ENCODE data around the gene PRKAR2A. TPM values are rescaled to one million over a fixed set of nuclear protein-coding genes. Genes with fewer than 3 reads are reported as not detected.

PRKAR2A gene
- polyA plus RNA-seq (2011; rRNA removed) (19.6 and 20.7 TPM in 2 replicates), polyA minus RNA-seq (2011; rRNA and poly(A)+ RNA removed) (42.2 and 56.3 TPM in 2 replicates)

DNA sequence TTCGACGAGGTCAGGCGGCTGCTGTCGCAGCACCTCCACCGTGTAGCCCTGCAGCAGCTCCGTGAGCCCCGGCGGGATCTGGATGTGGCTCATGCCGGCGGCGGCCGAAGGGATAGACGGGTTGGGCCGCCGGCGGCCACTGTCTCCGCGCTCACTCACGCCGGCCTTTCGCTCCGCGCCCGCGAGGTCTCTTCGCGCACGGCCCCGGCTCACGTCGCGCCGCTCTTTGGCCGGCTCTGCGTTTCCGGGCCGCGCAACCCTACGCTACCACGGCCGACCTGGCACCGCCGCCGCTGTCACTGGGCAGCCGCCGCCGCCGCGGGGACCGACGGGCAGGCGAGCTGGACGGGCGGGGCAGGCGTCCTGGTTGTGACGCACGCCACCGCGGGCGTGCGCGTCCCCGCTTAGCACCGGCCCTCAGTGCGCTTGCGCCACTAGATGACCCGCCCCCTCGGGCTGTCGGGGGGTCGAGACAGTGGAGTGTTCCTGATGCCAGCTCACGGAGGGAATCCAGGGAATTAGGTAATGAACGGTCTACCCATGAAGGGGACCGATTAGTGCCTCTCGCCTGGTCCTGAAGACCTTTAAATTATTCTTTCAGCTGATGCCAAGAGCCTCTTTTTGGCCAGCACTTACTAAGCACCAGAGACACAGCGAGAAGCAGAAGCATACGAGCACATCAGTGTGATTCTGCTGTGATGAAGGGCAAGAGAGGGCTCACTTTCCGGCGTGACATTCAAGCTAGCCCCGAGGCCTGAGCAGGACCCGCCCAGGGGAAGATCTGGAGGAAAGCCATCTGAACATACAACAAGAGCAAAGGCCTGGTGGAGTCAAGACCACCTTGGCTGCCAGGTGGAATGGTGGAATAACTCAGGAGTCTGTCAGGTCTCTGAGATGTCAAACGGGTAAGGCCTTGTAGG is at the start of gene PRKAR2A:
PRKAR2A (minus strand) TSS at position 371 of the 920 bp plus-strand sequence; CDS start at position 93, 278 bp downstream.
- H3K27ac ChIP-seq (ENCODE audit: low read depth, low read length), result peak within 1 kb of the TSS; percentile 65
- peak; percentile 49 for DNase-seq (ENCODE audit: low read depth, low spot score)
- no peaks in the 10 kb centered on the region for H3K27me3 ChIP-seq (ENCODE audit: control insufficient read depth, insufficient read depth, low read length)
- no peaks in the 10 kb centered on the region for H3K9me3 ChIP-seq (ENCODE audit: control insufficient read depth, insufficient read depth, low read length)
- ChIA-PET POLR2A (interaction anchor here (0.5 to 1.0 kb wide), 2 partner anchors 18 to 71 kb away, joined by 3 read pairs; partner anchors contain the start of gene ARIH2), CTCF (interaction anchor here (0.6 kb wide), 2 partner anchors 12 to 183 kb away, joined by 3 read pairs; no protein-coding TSS in a partner anchor)
- H3K4me3 ChIP-seq (ENCODE audit: low read depth, low read length), result peak within 1 kb of the TSS; percentile 88
- TF ChIP-seq, protein P1, sequence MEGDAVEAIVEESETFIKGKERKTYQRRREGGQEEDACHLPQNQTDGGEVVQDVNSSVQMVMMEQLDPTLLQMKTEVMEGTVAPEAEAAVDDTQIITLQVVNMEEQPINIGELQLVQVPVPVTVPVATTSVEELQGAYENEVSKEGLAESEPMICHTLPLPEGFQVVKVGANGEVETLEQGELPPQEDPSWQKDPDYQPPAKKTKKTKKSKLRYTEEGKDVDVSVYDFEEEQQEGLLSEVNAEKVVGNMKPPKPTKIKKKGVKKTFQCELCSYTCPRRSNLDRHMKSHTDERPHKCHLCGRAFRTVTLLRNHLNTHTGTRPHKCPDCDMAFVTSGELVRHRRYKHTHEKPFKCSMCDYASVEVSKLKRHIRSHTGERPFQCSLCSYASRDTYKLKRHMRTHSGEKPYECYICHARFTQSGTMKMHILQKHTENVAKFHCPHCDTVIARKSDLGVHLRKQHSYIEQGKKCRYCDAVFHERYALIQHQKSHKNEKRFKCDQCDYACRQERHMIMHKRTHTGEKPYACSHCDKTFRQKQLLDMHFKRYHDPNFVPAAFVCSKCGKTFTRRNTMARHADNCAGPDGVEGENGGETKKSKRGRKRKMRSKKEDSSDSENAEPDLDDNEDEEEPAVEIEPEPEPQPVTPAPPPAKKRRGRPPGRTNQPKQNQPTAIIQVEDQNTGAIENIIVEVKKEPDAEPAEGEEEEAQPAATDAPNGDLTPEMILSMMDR (IDR thresholded peaks at IDR 0.05; ENCODE audit: low read depth, low read length), result no peak

DNA sequence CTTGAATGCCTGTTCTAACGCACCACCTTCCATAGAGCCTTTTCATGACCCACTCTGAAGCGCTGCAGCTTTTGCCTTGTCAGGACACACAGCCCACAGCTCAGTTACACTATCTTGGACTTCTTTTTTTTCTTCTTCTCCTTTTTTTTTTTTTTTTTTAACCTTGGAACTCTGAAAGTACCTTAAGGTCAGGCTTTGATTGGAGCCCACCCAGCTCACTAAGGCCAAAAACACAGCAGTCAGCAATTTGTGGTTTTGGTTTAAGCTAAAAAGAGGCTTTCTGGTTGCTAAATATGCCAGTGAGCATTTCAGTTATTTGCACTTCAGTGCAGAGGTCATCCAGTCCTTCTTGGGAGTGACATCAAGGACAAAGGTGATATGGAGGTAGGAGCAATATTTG is 49.3 kb upstream of the PRKAR2A start:
- Histone ChIP-seq H3K27ac (ENCODE audit: low read depth, low read length) (no peak overlapping the region), H3K4me3 (ENCODE audit: low read depth, low read length) (no peak overlapping the region), H3K27me3 (ENCODE audit: control insufficient read depth, insufficient read depth, low read length) (no peaks in the 10 kb centered on the region), H3K9me3 (ENCODE audit: control insufficient read depth, insufficient read depth, low read length) (no peaks in the 10 kb centered on the region)
- no peak for DNase-seq (ENCODE audit: low read depth, low spot score)
- ChIA-PET CTCF (interaction anchor here (0.6 to 1.8 kb wide), 2 partner anchors 42 to 157 kb away, joined by 5 to 10 read pairs; no protein-coding TSS in a partner anchor), POLR2A (no interaction called here)
- TF ChIP-seq, protein P1 (IDR thresholded peaks at IDR 0.05; ENCODE audit: low read depth, low read length), result no peak

DNA sequence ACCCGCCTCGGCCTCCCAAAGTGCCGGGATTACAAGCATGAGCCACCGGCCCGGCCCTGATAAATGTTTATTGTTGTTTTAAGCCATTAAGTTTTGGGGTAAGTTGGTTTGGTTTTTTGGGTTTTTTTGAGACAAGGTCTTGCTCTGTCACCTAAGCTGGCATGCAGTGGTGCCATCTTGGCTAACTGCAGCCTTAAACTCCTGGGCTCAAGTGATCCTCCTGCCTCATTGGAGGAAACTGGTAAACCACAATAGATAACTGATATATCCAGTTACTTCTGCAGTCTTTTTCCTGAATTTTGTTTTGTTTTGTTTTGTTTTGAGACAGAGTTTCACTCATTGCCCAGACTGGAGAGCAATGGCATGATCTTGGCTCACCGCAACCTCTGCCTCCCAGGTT is 46.8 kb upstream of the PRKAR2A start:
- CTCF ChIA-PET, result no interaction called here
- no peak for DNase-seq (ENCODE audit: low read depth, low spot score)
- TF ChIP-seq, protein P1 (IDR thresholded peaks at IDR 0.05; ENCODE audit: low read depth, low read length), result no peak
- no peak overlapping the region for H3K4me3 ChIP-seq (ENCODE audit: low read depth, low read length)
- H3K27me3 ChIP-seq (ENCODE audit: control insufficient read depth, insufficient read depth, low read length), result no peaks in the 10 kb centered on the region
- POLR2A ChIA-PET, result interaction anchor here (0.7 kb wide), 1 partner anchor 282 kb away, joined by 11 read pairs; no protein-coding TSS in a partner anchor
- no peak overlapping the region for H3K27ac ChIP-seq (ENCODE audit: low read depth, low read length)
- no peaks in the 10 kb centered on the region for H3K9me3 ChIP-seq (ENCODE audit: control insufficient read depth, insufficient read depth, low read length)

DNA sequence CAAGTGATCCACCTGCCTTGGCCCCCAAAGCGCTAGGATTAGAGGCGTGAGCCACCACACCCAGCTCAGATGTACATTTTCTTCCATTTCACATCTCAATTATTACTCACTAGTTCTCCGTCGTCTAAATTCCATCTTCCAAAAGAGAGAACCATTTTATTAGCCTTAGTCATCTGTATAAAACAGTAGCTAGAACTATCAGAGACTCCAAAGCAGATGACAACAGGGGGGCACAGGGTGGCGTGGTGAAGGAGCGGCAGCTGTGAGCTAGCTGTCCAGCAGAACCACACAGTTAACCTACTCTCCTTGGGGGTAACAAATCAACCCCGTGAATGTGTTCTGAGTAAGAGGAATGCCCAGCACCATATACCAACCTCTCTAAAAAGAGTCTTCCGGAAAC is 43.9 kb upstream of the PRKAR2A start:
- ChIA-PET CTCF (no interaction called here), POLR2A (interaction anchor here (0.6 kb wide), 1 partner anchor 21 kb away, joined by 6 read pairs; no protein-coding TSS in a partner anchor)
- no peak overlapping the region for H3K27ac ChIP-seq (ENCODE audit: low read depth, low read length)
- no peak for DNase-seq (ENCODE audit: low read depth, low spot score)
- H3K9me3 ChIP-seq (ENCODE audit: control insufficient read depth, insufficient read depth, low read length), result no peaks in the 10 kb centered on the region
- TF ChIP-seq, protein P1 (IDR thresholded peaks at IDR 0.05; ENCODE audit: low read depth, low read length), result no peak
- H3K27me3 ChIP-seq (ENCODE audit: control insufficient read depth, insufficient read depth, low read length), result no peaks in the 10 kb centered on the region
- no peak overlapping the region for H3K4me3 ChIP-seq (ENCODE audit: low read depth, low read length)

DNA sequence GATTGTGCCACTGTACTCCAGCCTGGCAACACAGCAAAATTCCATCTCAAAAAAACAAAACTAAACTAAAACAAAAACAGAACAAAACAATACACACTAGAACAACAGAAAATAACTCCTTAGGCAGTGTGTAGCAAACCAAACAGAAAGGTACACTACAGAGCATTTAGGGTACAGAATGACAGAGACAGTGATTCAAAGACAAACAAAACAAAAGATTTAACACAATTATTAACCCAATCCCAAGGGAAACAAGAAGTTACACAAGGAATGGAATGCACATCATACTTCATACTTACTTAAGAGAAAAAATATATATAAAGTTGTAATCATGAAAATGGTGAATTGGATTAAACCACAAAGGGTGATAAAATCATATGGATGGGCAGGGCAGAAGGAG is 38.1 kb upstream of the PRKAR2A start:
- CTCF ChIA-PET, result no interaction called here
- no peak for DNase-seq (ENCODE audit: low read depth, low spot score)
- H3K27ac ChIP-seq (ENCODE audit: low read depth, low read length), result no peak overlapping the region
- no peak overlapping the region for H3K4me3 ChIP-seq (ENCODE audit: low read depth, low read length)
- no peaks in the 10 kb centered on the region for H3K27me3 ChIP-seq (ENCODE audit: control insufficient read depth, insufficient read depth, low read length)
- POLR2A ChIA-PET, result no interaction called here
- TF ChIP-seq, protein P1 (IDR thresholded peaks at IDR 0.05; ENCODE audit: low read depth, low read length), result no peak
- no peaks in the 10 kb centered on the region for H3K9me3 ChIP-seq (ENCODE audit: control insufficient read depth, insufficient read depth, low read length)
